Measurements from ENCODE around the gene TPRX1.
"Not testable (repeated sequence)": the region's sequence is repeated elsewhere in the genome, so short reads cannot be mapped to it uniquely, and the experiment has no call there.

The TPRX1 gene, protein sequence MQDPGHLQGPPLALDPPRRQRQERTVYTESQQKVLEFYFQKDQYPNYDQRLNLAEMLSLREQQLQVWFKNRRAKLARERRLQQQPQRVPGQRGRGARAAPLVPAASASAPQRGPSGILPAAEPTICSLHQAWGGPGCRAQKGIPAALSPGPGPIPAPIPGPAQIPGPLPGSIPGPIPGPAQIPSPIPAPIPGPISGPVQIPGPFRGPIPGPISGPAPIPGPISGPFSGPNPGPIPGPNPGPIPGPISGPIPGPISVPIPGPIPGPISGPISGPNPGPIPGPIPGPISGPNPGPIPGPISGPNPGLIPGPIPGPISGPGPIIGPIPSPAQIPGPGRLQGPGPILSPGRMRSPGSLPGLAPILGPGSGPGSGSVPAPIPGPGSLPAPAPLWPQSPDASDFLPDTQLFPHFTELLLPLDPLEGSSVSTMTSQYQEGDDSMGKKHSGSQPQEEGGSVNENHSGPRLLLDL

DNA sequence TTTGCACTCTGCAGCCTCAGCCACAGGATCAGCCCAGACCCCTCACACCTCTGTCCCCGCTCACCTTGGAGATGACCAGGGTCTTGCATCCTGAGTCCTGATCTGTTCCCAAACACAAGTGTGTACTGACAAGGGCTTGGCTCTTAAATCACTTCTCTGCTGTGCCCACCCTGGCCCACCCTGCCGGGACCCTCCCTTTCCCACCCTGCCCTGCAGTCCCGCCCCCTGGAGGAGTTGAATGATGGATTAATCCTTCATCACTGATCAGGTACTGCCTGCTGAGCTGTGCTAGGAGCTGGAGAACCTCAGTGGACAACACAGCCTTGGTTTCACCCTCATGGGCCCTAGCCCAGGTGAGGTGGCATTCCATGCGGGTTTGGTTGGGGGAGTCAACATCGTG lies at the start of gene TPRX1:
TSS of gene TPRX1 (minus strand) at position 101 of the 400 bp plus-strand sequence. CDS start at position 89, 12 bp downstream.
- not testable (repeated sequence) for DNase-seq

DNA sequence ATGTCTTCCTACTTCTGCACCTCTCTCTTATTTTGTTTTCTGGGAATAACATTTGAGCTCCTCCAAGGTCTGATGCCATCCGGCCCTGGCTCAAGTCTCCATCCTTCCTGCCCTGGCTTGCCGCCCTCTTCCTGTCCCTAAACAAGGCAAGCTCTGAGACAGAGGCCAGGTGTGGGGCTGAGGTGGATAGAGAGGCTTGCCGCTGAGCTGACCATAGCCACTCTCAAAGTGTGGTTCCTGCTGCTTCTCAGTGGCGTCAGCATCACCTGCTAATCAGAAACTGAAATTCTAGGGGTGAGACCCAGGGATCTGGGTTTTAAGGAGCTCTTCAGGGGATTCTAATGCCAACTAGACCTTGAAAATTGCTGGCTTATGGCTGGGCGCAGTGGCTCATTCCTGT lies 48.7 kb upstream of the TPRX1 start:
- DNase-seq = no peak

DNA sequence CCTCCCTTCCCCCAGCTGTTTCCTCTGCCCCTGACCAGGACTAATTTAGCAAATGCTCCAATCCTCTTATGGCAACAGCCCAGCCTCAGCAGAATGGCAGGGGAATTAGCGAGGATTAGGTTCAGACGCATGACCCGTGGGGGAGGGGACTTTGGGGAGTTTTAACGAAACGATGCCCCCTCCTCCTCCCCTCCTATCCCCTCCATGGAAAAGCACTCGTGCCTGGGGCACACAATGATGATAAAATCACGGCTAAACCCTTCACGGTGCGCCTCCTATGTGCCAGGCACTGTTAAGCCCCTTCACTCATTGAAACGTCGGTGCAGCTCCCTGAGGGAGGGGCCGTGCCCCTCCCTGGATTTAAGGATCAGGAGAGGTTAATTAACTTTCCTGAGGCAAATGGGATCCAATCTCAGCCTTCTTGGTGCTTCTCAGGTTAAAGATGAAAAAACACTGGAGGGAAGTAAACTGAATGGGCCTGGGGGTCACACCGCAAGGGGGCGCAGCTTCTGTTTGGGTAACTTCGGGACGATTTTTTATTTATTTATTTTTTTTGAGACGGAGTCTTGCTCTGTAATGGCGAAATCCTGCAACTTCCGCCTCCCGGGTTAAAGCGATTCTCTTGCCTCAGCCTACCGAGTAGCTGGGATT lies 44.6 kb upstream of the TPRX1 start:
- DNase-seq = peak; percentile 12

DNA sequence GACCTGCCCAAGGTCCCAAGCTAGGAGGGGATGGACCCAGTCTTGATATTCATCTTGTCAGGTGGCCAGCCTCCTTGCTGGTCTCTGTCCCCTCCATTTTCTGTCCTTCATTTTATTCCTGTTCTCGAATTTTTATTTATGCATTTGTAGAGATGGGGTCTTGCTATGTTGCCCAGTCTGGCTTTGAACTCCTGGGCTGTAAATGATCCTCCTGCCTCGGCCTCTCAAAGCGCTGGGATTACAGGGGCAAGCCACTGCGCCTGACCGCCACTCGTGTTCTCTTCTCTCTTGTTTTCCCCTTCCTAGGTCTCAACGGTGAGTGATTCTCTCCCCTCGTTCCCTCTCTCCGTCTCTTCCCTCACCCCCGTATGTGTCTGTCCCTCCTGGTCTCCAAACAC lies 44.1 kb upstream of the TPRX1 start:
- no peak for DNase-seq

DNA sequence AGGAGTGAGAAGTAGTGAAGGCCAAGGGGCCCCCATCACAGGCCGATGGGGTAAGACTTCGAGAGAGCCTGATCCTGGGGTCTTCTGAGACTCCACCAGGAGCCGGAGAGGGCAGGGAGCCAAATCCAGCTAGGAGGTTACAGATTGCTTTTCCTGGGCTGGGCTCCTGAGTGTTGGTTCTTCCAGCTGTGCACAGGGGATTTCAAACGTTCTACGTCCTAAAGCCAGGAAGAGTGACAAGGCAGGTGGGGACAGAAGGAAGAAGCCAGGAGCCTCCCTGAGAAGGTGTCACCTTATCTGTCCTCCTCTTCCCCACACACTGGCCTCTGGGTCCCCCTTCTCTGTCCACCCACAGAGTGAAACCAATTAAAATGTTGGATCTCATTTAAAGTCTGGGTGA lies 38.6 kb upstream of the TPRX1 start:
- DNase-seq = no peak

DNA sequence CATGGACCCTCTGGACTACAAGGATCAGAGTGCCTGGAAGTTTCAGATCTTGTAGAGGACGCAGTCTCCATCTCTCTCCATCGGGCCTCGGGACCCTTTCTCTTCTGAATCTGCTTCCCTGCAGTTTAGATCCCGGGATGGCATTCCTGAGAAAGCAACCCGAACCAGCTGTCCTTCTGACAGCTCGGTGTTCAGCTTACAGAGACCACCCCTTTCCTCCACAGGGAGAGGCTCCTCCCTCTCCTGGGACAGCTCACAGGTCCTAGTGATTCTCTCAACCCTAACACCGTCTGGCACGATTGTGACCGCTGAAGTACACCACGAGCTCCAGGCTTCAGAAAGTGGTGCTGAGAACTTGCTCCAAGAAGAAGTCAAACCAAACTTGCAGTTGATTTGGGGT lies 35.6 kb upstream of the TPRX1 start:
- DNase-seq = no peak

DNA sequence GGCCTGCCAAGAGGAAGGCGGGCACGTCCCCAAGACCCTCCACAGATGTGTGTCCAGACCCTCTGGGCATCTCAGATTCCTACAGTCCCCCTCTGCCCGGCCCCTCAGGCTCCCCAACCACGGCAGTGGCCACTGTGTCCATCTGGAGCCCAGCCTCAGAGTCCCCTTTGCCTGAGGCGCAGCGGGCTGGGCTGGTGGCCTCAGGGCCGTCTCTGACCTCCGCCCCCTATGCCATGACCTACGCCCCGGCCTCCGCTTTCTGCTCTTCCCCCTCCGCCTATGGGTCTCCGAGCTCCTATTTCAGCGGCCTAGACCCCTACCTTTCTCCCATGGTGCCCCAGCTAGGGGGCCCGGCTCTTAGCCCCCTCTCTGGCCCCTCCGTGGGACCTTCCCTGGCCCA lies 35.1 kb upstream of the TPRX1 start:
- DNase-seq = no peak

DNA sequence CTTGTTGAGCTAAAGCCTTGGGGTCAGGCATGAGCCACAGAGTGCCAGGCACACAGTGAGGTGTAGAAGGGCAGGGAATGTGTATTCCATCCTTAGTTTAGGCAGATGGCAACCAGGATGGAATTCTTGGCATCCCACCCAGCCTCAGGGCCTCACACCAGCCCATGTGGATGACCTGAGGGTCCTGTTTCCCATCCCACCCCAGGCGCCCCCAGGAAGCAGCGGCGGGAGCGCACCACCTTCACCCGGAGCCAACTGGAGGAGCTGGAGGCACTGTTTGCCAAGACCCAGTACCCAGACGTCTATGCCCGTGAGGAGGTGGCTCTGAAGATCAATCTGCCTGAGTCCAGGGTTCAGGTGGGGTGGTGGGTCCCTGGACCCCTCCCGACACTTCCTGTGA lies 31.7 kb upstream of the TPRX1 start:
- DNase-seq = no peak

DNA sequence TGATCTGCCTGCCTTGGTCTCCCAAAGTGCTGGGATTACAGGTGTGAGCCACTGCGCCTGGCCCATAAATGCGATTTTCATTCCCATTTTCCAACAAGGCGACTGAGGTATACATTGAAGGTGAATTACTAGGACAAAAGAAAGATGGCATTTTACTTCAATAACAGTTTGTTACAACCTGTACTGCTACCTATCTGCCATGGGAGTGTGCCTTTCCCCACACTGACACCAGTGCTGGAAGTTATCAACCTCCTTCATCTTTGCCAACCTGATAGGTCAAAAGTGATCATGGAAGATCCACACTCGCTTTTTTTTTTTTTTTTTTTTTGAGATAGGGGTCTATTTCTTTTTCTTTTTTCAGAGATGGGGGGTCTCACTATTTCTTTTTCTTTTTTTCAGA lies 28.4 kb upstream of the TPRX1 start:
- DNase-seq = no peak

DNA sequence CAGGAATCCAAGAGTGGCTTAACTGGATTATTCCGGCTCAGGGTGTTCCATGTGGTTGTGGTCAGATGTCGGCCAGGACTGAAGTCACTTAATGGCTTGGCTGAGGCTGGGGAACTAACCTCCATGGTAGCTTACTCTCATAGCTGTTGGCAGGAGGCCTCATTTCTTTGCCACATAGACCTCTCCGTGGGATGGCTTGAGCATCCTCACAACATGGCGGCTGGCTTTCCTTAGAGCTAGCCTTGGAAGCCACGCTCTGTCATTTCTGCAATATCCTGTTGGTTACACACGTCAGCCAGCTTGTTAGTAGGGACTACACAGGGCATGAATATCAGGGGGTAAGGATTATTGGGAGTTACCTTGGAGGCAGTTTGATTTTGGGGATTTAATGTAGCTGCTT lies 22.4 kb upstream of the TPRX1 start:
- no peak for DNase-seq

DNA sequence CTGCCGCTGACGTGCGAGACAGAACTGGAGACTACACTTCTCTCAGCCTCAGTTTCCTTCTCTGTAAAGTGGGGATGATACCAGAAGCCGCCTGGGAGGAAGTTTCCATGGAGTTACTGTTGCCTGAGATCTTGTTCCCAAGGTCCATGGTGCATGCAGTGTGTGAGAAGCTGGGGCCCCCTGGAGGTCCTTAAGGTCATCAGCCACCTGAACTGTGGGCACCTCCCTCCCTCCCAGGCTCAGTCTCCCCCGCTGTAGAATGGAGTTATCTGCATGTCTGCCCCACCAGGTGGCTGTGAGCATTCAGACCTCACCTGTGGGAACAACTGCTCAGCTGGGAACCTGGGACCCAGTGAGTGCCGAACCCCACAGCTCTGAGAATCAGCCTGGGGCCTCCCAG lies 20.0 kb upstream of the TPRX1 start:
- no peak for DNase-seq

DNA sequence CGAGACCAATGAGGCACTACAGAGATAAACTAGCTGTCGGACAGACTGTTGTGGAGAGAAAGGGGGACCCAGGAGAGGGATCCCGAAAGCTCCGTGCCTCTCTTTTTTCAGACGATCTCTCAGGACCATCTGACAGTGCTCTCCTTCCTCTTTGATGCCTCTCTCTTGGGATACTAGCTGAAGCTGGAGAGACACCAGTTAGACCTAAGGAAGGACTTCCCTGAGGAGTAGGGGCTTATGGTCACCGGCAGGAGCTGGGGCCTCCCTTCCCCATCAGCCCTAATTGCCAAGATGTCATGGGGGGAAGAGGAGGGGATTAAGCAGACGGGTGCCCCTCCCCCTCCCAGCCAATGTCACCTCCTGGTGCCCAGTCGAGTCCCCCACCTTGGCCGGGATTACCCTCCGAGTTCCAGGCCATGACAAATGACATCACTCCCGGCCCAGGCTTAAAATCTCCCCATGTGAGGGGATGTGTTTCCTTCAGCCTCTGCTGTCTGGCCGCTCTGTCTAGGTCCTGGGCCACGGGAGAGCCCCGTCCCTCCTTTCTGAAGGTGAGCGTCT lies 17.2 kb upstream of the TPRX1 start, which contains the start of gene CRX:
TSS of gene CRX (plus strand) at position 478 of the 561 bp plus-strand sequence. CDS start 12,507 bp downstream, outside the sequence.
- no peak for DNase-seq

DNA sequence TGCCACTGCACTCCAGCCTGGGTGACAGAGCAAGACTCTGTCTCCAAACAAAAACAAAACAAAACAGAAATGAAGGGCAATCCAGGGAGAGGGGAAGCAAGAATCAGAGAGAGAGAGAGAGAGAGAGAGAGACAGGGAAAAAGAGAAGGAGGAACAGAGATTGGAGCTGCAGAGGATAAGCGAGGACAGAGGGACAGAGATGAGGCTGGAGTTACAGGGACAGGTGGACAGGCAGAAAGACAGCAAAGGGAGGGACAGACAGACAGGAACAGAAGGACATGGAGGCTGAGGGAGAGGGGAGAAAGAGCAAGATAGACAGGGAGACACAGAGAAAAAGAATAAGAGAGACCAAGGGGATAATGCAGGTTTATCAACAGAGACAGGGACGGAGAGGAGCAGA lies 16.1 kb upstream of the TPRX1 start:
- no peak for DNase-seq

DNA sequence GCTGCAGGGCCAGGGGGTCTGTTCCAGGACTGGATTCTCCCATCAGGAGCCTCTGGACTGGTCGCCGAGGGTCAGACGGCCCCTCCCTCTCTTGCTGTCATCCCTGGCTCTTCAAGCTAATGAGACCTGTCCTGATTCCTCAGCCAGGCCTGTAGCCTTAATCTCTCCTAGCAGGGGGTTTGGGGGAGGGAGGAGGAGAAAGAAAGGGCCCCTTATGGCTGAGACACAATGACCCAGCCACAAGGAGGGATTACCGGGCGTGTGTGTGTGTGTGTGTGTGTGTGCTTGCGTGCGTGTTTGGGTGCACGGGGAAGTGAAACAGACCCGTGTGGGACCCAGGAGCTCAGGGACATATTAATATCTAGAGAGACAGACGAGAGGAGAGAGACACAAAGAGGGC lies 15.5 kb upstream of the TPRX1 start:
- no peak for DNase-seq

DNA sequence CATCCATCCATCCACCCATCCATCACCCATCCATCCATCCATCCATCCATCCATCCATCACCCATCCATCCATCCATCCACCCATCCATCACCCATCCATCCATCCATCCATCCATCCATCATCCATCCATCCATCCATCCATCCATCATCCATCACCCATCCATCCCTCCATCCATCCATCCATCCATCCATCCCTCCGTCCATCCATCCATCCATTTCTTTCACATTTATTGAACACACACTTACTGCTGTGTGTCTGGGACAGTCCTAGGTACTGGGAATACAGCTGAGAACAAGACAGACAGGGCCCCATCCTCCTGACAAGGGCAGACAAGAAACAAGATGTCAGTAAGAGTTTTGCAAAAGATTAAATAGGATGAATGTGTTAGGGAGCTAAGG lies 13.9 kb upstream of the TPRX1 start:
- not testable (repeated sequence) for DNase-seq

DNA sequence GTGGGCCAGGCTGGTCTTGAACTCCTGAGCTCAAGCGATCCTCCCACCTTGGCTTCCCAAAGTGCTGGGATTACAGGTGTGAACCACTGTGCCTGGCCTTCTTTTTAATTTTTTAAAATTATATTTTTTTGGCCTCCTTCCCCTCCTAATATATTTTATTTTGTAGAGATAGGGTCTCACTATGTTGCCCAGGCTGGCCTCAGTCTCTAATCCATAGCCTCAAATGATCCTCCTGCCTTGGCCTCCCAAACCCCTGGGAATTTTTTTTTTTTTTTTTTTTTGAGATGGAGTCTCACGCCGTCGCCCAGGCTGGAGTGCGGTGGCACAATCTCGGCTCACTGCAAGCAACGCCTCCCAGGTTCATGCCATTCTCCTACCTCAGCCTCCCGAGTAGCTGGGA lies 11.9 kb upstream of the TPRX1 start:
- DNase-seq = not testable (repeated sequence)

DNA sequence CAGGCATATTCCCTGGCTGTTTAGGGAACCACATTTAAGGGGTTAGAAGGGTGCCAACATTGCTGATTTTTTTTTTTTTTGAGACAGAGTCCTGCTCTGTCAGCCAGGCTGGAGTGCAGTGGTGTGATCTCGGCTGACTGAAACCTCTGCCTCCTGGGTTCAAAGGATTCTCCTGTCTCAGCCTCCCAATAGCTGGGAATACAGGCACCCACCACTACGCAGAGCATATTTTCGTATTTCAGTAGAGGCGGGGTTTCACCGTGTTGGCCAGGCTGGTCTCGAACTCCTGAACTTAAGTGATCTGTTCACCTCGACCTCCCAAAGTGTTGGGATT lies 9.6 kb upstream of the TPRX1 start:
- DNase-seq = no peak

DNA sequence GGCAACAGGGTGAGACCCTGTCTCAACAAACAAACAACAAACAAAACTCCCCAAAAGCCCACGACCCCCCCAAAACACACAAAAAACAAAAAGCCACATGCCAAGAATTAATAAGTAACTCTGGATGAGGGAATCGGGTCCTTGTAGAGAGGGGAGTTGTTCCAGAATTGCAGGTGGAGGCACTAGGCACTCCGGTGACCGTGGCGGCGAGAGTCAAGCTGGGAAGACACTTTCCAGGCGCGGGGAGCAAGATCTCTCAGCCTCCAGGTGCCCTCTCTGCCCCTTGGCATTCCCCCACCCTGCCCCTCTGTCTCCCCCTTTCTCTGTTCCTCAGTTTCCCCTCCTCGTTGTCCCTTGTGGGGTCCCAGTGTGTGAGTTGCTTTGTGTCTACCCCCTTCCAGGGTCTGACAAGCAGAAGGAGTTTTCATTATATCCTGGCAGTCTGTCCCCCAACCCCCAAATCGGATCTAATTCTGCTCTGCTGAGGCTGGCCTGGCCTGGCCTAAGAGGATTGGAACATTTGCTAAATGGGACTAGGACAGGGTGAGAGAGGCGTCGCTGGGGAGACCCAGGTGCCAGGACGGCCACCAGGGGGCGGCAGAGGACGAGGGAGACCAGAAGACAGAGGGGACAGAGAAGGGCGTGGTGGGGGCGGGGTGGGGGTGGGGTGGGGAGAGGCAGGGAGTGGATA lies 9.1 kb upstream of the TPRX1 start:
- peak; percentile 70 for DNase-seq

DNA sequence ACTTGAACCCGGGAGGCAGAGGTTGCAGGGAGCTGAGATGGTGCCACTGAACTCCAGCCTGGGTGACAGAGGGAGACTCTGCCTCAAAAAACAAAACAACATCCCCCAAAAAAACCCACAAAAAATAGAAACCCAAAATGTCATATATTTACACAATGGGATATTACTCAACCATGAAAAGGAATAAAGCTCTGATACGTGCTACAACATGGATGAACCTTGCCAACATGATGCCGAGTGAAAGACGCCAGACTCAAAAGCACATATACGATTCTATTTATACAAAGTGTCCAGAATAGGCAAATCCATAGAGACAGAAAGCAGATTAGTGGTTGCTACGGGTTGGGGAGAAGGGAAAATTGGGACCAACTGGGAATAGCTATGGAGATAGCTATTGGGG lies 2.1 kb upstream of the TPRX1 start:
- DNase-seq = no peak

DNA sequence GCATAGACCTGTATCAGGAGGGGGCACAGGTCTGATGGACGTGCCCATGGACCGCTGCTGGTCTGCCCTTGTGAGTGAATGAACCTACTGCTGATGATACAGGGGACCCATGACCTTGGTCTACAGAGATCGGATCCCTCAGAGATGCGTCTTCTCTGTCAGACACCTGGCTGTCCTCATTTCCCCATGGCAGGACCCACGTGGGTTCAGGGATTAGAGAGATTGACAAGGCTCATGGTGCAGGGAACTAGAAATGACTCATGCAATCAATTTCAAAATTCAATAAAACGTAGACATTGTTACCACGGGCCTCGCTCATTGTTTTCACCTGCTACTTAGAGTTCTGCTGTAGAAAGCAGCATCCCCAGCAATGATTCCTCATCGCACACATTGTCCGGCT lies 962 bp upstream of the TPRX1 start:
- no peak for DNase-seq

DNA sequence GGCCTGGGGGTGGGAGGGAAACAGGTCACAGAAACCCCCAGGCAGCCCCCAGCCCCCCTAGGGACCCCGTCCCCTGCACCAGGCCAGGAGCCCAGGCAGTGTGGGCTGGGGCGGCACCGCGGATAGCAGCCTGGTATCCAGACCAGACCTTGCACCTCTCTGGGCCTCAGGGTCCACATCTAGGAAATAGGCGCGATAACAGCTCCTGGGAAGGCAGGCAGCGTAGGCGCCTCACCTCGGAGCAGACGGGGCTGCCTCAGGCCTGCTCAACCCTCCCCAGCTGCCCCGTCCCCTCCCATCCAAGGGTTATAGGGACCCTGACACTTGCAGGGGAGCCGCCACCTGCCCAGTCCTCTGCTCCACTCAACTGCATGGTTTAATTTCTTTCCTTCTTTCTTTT lies 680 bp downstream of the TPRX1 start:
- not testable (repeated sequence) for DNase-seq

DNA sequence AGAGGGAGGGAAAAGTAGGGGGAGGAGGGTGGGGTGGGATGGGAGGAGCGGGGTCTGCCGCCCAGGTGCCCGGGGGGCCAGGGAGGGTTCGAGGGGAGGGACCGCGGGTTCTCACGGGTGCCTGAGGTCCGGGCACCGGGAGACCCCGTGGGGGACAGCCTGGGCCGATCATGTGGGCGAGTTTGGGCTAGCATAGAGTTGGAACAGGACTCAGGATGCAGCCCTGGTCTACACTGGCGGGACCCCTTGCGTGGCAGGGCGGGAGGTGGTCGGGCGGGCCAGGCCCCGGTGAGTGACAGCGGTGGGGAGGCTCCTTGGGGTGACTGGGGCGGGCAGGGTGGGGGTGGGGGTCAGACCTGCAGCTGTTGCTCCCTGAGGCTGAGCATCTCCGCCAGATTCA lies 1.2 kb downstream of the TPRX1 start:
- not testable (repeated sequence) for DNase-seq

DNA sequence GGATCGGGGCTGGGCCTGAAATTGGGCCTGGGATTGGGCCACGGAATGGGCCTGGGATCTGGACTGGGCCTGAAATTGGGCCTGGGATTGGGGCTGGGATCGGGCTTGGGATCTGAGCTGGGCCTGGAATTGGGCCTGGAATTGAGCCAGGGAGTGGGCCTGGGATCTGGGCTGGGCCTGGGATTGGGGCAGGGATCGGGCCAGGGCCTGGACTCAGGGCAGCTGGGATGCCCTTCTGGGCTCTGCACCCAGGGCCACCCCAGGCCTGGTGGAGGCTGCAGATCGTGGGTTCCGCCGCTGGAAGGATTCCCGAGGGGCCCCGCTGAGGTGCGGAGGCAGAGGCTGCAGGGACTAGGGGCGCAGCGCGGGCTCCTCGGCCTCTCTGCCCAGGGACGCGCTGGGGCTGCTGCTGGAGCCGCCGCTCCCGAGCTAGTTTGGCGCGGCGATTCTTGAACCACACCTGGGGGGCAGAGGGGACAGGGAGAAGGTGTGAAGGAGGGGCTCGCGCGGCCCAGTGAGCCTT lies 1.8 kb downstream of the TPRX1 start:
- no peak for DNase-seq
